ENCODE results near the gene RHOA.
A peak's percentile ranks its signal among the peaks of the same experiment; 100 is the strongest.

The RHOA gene

DNA sequence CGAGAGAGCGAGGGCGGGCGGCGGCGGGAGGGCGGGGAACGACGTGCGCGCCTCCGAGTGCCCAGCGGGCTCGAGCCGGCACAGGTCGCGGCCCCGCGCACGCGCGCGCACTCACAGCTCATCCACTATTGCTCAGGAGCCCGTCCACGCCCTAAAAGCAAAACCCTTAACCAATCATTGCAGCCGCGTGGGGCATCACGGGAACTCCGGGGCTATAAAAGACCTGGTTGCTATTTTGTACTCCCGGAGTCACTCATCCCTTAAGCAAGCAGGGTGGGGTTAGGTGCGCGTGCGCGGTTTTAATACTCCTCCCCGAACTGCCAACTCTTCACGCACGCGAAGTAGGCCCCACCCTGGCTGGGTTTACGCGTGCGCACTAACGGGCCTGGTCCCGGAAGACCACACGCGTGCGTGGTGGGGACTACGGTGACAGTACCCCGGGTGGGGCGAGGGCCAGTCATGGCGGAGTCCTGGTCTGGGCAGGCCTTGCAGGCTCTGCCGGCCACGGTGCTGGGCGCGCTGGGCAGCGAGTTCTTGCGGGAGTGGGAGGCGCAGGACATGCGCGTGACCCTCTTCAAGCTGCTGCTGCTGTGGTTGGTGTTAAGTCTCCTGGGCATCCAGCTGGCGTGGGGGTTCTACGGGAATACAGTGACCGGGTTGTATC is at the start of gene RHOA, which contains the start of gene TCTA:
TSS of gene RHOA (minus strand) at position 9 of the 664 bp plus-strand sequence. CDS start 36,387 bp downstream, outside the sequence.
TSS of gene TCTA (plus strand) at position 456 of the 664 bp plus-strand sequence. CDS start at position 460, 4 bp downstream.
- peak; percentile 97 to 99 for DNase-seq

DNA sequence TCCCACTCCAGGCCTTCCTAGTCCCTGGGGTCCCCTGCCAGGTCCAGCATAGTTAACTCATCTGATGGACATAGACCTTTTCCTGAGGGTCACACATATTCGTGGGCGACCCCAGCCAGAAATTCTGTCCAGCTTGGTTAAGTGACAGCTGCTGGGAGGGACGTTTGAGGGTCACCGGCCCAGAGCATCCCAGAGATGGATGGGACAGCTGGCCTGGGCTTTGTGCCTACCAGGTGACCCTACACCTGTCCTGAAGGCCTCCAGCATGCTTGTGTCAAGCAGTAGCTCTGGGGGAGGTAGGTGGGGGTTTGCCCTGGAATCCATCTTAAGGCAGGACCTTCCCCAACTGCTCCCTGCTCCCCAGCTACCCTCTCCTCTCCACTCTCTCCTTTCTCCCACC is 49.2 kb upstream of the RHOA start:
- no peak for DNase-seq

DNA sequence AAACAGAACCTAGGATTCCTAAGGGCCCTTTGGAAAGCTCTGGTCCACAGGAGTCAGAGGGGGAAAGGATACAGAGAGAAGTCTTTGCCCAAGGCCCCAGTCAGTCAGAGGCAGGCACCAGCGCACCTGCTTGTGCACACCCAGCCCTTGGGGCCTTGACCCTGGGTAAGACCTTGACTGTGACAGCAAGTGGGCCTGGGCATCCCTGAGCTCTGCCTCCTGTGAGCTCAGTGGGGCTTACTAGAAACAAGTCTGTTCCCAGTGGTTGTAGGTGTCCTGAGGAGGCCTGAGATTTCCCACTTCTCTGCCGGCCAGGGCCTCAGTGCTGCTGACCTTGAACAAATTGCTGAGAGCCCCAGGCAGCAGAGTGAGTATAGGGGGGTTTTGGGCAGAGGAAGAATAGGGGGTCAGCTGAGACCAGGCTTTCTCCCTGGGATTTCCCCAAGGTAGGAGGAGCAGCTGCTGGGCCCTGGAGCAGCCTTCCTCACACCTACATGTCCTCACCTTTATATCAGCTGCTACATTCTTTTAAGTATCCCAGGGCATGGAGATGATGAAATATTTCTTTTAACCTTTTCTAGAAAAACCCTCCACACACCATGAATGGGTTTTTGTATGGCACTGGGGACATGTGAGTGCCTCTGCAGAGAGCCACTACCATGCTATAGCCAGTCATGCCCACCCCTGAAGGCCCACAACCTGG is 48.6 kb upstream of the RHOA start:
- no peak for DNase-seq

DNA sequence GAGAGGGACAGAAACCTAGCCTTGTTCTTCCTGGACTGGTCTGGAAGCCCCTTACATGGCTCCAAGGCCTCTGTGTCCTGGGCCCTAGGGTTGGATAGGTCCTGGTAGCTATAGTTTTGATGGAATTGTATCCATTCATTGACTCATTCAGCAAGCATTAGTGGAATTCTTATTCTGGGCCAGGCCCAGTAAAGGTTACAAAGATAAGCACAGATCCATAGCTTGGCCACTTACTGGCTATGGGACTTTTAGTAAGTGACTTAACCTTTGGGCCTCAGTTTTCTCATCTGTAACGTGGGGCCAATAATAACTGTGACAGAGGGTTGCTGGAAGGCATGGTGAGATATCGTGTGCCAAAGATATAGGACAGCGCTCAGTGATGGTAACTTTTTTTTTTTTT is 44.7 kb upstream of the RHOA start:
- DNase-seq: no peak

DNA sequence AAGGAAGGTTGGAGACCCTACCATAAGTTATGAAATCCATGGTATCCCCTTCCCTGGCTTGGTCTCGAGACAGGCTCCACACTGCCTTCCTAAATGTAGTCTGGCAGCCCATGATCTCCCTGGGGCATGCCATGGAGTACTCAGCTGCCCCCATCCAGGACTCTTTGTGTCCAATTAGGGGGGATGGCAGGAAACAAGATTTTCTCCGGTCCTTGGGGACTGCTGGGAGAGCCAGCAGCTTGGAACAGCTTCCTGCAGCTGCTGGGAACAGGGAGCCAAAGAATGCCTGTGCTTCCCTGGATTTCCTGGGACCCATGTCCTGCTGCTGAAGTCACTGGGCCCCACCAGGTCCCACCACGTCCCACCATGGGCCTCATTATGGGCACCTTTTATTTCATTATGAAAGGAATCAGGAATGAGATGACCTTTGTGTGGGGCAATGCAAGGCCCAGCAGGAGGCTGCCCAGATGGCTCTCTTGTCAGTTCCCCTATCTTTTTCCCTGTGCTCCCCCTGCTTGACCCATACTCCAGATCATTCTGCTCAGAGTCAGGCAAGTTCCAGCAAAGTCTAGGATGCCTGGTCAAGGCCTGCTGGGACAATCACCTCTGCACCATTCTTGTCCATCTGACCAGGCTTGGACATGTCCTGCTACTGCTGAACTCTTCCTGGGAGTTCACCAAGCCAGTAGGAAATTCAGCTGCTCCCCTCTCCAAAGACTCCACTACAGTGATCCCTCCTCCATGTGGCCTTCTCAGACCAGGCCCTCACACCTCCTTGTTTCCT is 43.3 kb upstream of the RHOA start:
- no peak for DNase-seq

DNA sequence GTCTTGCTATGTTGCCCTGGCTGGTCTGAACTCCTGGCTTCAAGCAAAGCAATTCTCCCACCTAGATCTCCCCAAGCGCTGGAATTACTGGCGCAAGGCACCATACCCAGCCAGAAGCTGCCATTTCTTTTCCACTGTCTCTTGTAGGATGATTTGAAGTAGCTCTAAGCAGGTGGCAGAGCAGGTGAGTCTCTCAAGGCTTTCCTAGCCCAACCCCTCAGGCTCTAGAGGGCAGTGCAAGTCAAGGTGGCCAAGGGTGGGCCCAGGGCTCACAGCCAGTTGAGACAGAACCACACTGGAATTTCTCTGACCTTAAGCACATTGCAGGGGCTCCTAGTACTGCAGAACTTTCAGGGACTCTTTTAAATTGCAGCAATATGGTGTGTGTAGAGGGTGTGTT is 42.7 kb upstream of the RHOA start:
- DNase-seq: no peak

DNA sequence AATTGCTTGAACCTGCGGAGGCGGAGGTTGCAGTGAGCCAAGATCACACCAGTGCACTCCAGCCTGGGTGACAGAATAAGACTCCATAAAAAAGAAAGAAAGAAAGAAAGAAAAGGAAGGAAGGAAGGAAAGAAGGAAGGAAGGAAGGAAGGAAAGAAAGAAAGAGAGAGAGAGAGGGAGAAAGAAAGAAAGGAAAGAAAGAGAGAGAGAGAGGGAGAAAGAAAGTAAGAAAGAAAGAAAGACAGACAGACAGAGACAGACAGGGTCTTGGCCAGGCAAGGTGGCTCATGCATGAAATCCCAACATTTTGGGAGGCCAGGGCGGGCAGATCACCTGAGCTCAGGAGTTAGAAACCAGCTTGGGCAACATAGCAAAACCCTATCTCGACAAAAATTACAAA is 41.8 kb upstream of the RHOA start:
- DNase-seq: no peak

DNA sequence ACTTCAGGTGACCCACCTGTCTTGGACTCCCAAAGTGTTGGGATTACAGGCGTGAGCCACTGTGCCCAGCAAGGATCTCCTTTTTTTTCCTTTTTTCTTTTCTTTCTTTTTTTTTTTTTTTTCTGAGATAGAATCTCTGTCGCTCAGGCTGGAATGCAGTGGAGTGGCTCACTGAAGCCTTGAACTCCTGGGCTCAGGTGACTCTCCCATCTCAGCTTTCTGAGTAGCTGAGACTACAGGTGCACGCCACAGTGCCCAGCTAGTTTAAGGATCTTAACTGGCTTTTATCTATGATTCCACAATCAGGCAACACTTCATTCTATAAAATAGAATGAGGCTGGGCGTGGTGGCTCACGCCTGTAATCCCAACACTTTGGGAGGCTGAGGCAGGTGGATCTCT is 33.6 kb upstream of the RHOA start:
- no peak for DNase-seq

DNA sequence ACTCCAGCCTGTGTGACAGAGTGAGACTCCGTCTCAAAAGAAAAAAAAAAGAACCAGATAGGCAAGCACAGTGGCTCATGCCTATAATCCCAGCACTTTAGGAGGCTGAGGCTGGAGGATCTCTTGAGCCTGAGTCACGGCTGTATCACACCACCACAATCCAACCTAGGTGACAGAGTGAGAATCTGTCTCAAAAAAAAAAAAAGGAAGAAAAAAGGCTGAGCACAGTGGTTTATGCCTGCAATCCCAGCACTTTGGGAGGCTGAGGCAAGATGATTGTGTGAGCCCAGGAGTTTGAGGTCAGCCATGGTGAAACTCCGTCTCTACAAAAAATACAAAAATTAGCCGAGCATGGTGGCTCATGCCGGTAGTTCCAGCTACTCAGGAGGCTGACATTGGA is 23.0 kb upstream of the RHOA start:
- DNase-seq: no peak

DNA sequence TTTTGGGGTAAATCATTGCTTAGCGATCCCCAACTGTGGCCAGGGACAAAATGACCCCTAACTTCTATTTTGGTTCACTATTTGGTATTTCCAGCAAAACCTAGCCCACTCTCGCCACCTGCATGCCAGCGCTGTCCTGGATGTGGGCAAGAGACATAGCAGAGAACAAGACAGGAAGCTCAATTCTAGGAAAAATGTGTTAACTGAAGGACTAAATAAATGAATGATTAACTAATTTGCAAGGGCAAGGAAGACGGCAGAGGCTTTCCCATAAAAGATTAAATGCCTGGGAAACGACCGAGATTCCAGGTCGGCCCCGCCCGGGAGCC is 16.9 kb upstream of the RHOA start:
- no peak for DNase-seq

DNA sequence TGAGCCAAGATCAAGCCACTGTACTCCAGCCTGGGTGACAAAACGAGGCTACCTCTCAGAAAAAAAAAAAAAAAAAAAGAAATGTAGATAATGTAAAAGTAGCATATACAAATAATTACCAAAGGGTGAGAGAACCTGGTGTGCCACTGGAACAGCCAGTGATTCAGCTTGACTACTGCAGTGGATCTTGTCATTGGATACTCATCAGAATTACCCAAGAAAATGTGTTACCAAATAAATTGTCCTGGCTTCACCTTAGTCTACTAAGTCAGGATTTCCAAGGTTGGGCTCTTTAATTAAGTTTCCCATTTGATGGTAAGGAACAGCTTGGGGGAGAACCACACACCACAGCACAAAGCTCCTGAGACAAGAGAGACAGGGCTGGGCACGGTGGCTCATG is 15.8 kb upstream of the RHOA start:
- DNase-seq: no peak

DNA sequence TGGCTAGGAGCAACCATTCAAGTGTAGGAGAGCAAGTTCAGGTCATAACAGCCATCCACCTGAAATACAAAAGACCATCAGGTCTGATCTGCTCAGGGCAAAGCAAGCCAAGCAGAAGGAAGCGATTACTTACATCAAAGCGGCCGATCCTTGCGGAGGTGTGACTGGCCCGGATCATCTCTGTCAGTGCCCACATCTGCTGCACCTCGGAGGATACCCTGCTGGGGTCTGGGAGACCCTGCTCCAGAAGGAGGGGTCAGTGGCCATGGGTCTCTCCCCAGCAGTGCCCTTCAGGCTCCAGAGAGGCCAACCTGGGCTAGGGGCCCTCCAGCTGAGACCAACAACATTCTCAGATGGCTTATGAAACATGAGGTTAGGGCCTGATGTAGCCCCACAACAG is 13.0 kb upstream of the RHOA start:
- DNase-seq: no peak

DNA sequence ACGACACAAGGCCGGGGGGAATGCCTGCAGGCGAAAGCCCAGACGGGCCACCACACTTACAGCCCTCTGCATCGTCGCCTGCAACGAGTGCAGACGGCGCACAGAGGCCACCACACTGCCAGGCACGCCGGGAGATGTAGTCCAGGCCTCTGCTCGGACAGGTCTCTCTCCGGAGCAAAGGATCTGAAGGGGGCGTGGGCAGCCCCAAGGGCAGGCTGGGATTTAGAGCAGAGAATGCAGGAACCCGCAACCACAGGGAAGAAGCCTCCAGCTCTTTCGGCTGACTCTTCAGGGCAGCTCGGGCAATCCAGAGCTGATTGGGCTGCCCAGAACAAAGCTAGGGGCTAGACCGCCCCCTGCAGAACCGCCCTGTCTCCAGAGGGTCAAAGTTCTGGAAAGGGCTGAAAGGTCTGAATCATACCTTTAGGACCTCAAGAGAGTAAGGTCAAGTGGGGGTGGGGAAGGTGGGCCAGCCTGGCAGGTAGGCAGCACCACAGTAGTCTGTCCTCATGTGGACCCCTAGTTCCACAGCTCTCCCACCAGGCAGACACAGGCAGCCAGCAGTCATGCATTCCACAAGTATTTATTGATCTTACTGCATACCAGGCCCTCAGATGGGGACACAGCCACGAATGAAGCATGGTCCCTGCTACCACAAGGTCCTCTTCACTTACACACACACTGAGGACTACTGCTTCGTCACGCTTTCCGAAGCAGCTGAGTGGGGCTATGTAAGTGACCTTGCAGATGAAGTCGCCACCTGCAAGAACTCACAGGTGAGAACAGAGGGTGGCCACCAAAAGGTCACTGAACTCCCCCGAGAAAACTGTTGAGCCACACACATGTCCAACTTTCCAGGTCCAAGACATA is 10.8 kb upstream of the RHOA start, which contains the start of gene AMT:
TSS of gene AMT (minus strand) at position 95 of the 870 bp plus-strand sequence. CDS start at position 72, 23 bp downstream.
- no peak for DNase-seq

DNA sequence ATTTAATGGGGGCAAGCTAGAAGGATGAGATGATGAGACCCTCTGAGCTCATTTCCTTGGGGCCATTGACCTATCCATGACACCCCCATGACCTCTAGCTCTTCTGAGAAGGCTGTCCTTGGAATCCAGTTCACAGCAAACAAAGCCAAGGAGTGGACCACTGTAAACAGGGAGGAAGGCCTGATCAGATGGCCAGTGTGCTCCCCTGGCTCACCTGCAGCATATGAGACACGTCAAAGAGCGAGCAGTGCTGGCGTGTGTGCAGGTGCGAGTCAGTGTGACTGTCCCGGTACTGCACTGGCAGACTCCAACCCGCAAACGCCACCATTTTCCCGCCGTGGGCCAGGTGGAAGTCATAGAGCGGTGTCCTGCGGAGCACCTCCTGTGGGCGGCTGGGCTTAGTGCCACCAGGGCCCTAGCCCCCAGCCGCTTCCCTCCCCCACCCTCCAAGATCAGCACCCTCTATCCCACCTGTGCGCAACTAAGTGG is 10.2 kb upstream of the RHOA start:
- DNase-seq: no peak

DNA sequence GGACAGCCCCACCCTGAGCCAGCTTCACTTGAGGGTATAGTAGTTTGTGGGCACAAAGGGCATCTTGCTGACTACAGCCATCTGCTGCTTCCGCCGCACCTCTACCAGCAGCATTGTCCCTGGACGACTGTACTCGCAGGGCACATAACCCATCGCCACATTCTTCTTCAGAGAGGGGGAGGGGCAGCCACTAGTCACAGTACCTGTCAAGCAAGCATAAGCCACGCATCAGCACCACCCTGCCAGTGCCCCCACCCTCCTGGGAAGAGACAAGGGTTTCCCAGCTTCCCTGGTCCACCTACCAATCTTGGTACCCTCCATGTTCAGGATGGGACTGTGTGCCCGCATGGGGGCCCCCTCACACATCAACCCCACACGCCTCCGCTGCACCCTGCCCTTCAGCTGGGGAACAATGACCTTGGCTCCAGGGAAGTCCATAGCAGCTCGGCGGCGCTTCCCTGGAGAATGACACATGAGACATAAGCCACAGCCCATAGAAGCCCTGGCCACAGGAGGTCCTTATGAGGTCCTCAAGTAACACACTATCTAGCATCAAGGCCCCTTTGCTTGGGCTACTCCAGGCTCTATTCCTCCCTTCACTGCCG is 5.8 kb upstream of the RHOA start:
- no peak for DNase-seq

DNA sequence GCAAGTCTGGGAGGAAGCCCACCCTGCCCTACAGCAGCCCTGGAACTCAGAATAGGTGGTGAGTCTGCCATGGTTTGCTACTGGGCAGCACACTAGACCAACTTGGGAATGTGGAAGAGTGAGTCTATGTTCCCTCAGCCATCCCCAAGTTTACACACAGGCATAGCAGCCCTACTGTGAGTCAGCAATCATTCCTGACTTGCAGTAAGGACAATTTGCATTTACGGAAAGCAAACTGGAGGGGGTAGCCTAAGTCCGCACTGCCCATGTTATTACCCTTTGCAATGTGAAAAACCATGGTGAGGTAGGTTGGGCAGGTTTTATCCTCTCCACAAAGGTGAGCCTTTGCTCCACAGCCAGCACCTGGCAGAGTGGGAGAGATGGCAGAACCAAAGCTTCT is 5.1 kb upstream of the RHOA start:
- DNase-seq: no peak

DNA sequence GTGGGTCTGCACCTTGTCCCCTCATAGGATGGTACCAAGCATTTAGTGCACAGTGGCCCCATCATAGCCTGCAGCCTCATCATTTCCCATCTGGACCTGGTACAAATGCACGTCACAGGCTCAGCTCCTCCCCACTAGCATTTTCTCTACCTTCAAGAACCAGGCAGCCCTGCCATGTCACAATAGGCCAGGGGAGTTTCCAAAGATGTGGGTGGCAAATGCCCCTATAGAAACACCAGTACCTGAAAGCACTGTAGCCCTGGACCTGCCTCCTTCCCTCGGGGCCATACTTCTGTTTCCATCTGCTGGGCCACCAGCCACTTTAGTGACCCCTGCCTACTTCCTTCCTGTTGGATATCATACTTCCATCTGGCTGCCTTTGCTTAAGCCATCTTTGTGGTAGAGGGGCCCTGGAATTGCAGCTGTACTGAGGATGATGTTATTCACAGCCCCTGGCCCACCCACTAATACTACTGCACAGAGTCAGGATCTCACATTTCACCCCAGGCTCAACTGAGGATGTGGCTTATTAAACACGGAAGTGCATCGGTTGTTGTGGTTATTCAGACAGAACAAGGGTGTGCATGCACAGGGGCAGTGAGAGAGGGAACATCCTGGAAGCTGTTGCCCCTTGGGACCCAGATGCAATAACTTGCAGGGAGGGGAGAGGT is 4.3 kb upstream of the RHOA start:
- DNase-seq: peak; percentile 62 to 66

DNA sequence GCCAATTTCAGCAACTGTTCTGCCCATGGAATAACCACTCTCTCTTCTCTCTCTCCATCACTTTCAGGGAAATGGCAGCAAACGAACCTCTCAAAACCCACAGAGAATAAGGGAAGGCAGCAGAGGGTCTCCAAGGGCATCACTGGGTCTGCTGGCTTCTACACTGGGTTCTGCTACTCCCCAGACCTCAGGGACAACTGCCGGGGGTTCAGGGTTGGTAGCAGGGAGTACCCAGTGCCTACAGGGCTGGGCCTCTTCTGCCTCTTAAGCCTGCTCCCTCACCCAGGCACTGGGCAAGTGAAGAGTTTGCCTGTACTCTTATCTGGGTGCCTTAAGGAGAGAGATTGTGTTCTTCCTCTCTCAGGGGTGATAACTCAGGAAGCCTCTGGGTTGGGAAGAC is 3.0 kb upstream of the RHOA start:
- DNase-seq: no peak

DNA sequence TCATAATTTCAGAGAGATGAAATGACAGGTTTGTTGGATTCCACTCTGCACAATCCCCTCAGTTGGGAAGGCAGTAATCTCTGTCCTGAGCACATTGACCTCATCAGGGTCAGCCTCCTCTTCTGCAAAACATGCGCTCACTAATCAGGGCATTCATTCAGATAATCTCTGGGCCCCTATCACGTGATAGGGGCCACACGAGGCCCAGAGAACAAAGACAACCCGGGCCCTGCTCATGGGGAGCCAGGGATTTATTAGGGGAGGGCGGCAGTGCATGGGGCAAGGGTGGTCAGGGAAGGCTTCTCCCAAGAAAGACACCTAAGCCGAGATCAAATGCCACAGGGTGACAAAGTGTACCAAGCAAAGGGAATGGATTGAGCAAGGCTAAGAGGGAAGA is 1.6 kb upstream of the RHOA start:
- no peak for DNase-seq

DNA sequence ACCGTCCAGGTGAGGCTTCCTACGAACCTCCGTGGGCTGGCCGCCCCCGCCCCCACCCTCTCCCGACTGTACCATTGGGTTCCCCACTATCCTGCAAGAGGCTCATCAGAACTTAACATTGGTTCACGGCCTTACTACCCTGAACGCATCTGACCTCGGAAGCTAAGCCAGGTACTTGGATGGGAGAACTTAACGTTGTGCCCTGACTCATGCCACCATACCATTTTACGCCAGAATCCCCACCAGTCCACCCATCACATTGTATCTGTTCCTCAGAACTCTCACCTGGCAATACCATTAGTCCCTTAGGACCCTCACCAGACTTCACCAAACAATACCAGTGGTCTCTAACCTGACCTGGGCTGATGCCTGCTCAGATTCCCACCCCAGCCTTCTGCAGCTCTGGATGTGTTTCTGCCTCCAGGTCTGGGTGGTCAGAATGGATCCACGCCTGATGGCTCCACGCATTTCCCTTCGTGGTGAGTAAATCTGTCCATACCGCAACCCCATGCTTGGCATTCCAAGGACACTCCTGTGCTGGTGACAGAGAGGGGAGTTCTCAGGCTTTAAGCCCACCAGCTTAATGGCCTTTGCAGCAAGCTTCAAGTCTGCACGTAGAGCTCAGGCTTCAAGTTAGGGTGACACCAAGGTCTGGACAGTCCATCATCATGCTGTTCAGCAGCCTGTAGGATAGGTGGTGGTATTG is 1.0 kb upstream of the RHOA start:
- no peak for DNase-seq

DNA sequence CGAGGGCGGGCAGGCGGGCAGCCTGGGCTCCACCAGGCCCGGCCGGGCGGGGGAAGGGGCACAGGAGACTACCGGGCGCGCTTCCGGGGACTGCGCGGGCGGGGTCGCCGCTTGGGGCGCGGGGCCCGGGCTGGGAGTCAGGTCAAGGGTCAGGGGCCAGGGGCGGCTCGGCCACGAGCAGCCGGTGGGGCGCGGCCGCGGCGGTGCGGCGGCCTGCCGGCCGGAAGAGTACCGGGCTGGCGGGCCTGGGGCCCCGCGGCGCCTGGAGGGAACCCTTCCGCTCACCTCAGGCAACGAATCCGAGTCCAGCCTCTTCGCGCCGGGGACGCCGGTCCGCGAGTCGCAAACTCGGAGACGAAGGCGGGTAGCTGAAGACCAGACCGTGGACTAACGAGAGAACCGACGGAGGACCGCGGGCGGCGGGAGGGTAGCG is 225 bp downstream of the RHOA start:
- peak; percentile 33 to 51 for DNase-seq
